ENCODE measurements around the gene DTX3L. TPM values are rescaled to one million over a fixed set of nuclear protein-coding genes. Genes with fewer than 3 reads are reported as not detected.

The DTX3L gene
- total and polyA plus RNA-seq, 9 donors = 9.8 to 34.0 (median 23.3) TPM

GRCh38 chr3:122533931-122534334 is 30.2 kb upstream of the DTX3L start:
- no peak for DNase-seq
- no peak overlapping the region for H3K4me3 ChIP-seq
- intact Hi-C loops (cut with DNase I) = no loop called here
- H3K27ac ChIP-seq = no peak overlapping the region
- WGBS, 3 donors = 71 to 94% (median 85%) methylated on average over 1 of the region's 1 CpG
- no peaks in the 10 kb centered on the region for H3K36me3 ChIP-seq
- no peaks in the 10 kb centered on the region for H3K9me3 ChIP-seq
- no peaks in the 10 kb centered on the region for H3K27me3 ChIP-seq
- no peaks in the 10 kb centered on the region for H3K4me1 ChIP-seq (ENCODE audit: insufficient read depth)
- TF ChIP-seq POLR2A (IDR thresholded peaks at IDR 0.05) (no peak), EP300 (IDR thresholded peaks at IDR 0.05) (no peak)
- TF ChIP-seq, protein P1, sequence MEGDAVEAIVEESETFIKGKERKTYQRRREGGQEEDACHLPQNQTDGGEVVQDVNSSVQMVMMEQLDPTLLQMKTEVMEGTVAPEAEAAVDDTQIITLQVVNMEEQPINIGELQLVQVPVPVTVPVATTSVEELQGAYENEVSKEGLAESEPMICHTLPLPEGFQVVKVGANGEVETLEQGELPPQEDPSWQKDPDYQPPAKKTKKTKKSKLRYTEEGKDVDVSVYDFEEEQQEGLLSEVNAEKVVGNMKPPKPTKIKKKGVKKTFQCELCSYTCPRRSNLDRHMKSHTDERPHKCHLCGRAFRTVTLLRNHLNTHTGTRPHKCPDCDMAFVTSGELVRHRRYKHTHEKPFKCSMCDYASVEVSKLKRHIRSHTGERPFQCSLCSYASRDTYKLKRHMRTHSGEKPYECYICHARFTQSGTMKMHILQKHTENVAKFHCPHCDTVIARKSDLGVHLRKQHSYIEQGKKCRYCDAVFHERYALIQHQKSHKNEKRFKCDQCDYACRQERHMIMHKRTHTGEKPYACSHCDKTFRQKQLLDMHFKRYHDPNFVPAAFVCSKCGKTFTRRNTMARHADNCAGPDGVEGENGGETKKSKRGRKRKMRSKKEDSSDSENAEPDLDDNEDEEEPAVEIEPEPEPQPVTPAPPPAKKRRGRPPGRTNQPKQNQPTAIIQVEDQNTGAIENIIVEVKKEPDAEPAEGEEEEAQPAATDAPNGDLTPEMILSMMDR (IDR thresholded peaks at IDR 0.05) = no peak

DNA sequence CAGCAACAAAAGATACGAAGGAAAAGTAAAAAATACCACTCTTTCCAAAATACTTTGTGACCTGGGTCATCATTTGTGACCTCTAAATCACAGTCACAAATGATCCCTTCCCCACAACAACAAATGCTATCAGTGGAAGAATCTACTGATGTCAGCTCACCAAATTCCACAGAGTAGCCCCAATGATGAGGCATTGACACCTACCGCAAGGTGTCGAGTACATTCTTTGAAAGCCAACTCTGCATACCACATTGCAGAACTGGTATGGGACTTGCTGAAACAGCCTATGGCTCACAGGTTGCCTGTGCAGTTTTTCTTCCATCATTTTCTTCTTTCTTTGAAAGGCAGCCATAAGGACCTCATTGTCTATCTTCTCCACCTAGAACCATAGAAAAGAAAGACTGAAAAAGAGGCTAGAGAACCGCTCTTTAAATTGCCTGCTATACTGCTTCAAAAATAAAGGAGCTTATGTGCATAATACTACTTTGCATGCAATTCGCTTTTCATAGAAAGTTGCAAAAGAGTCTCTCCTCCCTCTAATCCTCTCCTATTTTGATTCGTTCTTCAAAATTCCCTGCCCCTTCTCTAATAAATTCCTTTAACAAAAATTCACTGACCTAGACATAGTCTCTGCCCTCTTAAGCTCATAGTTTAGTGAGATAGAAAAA is 28.0 kb upstream of the DTX3L start:
- 80 to 84% (median 82%) methylated on average over 6 of the region's 6 CpGs for WGBS, 3 donors
- Histone ChIP-seq H3K27ac (no peak overlapping the region), H3K36me3 (no peaks in the 10 kb centered on the region), H3K9me3 (no peaks in the 10 kb centered on the region), H3K27me3 (no peaks in the 10 kb centered on the region), H3K4me1 (ENCODE audit: insufficient read depth) (no peaks in the 10 kb centered on the region), H3K4me3 (no peak overlapping the region)
- no peak for DNase-seq
- TF ChIP-seq, protein P1 (IDR thresholded peaks at IDR 0.05) = no peak
- no peak for TF ChIP-seq EP300 (IDR thresholded peaks at IDR 0.05)
- no peak for TF ChIP-seq POLR2A (IDR thresholded peaks at IDR 0.05)
- intact Hi-C loops (cut with DNase I) = no loop called here

- Histone ChIP-seq H3K4me3 (no peak overlapping the region), H3K9me3 (no peaks in the 10 kb centered on the region), H3K4me1 (ENCODE audit: insufficient read depth) (no peaks in the 10 kb centered on the region), H3K27ac (no peak overlapping the region), H3K36me3 (no peaks in the 10 kb centered on the region), H3K27me3 (no peaks in the 10 kb centered on the region)
- TF ChIP-seq EP300 (IDR thresholded peaks at IDR 0.05) (no peak), POLR2A (IDR thresholded peaks at IDR 0.05) (no peak)
- TF ChIP-seq, protein P1 (IDR thresholded peaks at IDR 0.05) = no peak
- no peak for DNase-seq
- 58 to 66% (median 59%) methylated on average over 3 of the region's 3 CpGs for WGBS, 3 donors
- intact Hi-C loops (cut with DNase I) = no loop called here
Measured at GRCh38 chr3:122536632-122537001, 27.5 kb upstream of the DTX3L start.

GRCh38 chr3:122538956-122539490 is 25.1 kb upstream of the DTX3L start:
- DNase-seq = no peak
- WGBS, 3 donors = 90 to 93% (median 93%) methylated on average over 7 of the region's 7 CpGs
- Histone ChIP-seq H3K4me3 (no peak overlapping the region), H3K4me1 (ENCODE audit: insufficient read depth) (no peaks in the 10 kb centered on the region), H3K27ac (no peak overlapping the region), H3K36me3 (no peaks in the 10 kb centered on the region), H3K27me3 (no peaks in the 10 kb centered on the region), H3K9me3 (no peaks in the 10 kb centered on the region)
- intact Hi-C loops (cut with DNase I) = no loop called here
- TF ChIP-seq EP300 (IDR thresholded peaks at IDR 0.05) (no peak), POLR2A (IDR thresholded peaks at IDR 0.05) (no peak)
- TF ChIP-seq, protein P1 (IDR thresholded peaks at IDR 0.05) = no peak
